GM12875 (cell line): ENCODE data around the gene STPG3.

ENCODE experiments used
- H3K4me3 ChIP-seq: one replicate; pipeline ENCODE4 v1.5.1; 2011; ENCODE audit warnings: low read depth, low read length, control low read depth
- CTCF ChIP-seq: IDR thresholded peaks from 2 replicates; pipeline ENCODE4 v1.5.1; 2011; ENCODE audit warnings: low read depth, mild to moderate bottlenecking, control low read depth, inconsistent platforms, low read length, moderate library complexity, borderline replicate concordance; ENCODE audit not compliant: insufficient read depth

STPG3 gene

GRCh38 chr9:137227853-137228505 is 23.1 kb upstream of the STPG3 start:
- TF ChIP-seq CTCF = no peak
- H3K4me3 ChIP-seq = no peak overlapping the region

GRCh38 chr9:137228506-137228967 is 22.5 kb upstream of the STPG3 start:
- no peak for TF ChIP-seq CTCF

GRCh38 chr9:137228968-137229896 is 21.9 kb upstream of the STPG3 start:
- no peak for TF ChIP-seq CTCF
- no peak overlapping the region for H3K4me3 ChIP-seq

More at GRCh38 chr9:137228506-137228967, 22.5 kb upstream of the STPG3 start:
- H3K4me3 ChIP-seq = no peak overlapping the region

- no peak overlapping the region for H3K4me3 ChIP-seq
- no peak for TF ChIP-seq CTCF
Observed at GRCh38 chr9:137229903-137230704, 21.0 kb upstream of the STPG3 start.

- H3K4me3 ChIP-seq = no peak within 1 kb of the TSS
- no peak for TF ChIP-seq CTCF
Observed at GRCh38 chr9:137230705-137231371, 20.2 kb upstream of the STPG3 start, which contains the start of gene SLC34A3. TSS of gene SLC34A3 (plus strand) at chr9:137230901. CDS start at chr9:137231703, 802 bp downstream.

GRCh38 chr9:137231372-137232039 is 19.6 kb upstream of the STPG3 start:
- TF ChIP-seq CTCF = no peak
- H3K4me3 ChIP-seq = no peak overlapping the region
